GM12878 (cell line): ENCODE measurements around the gene PDE11A. TPM values are rescaled to one million over a fixed set of nuclear protein-coding genes. Genes with fewer than 3 reads are reported as not detected.

Experiments
- ATAC-seq: fragments of 200-7000 bp; cut with Tn5 transposase; 3 replicates; pipeline ENCODE4 v1.9.1; 2020; ENCODE audit warnings: mild to moderate bottlenecking, moderate library complexity
- BruUV-seq: library from RNA; stranded (reverse); fragments of 400-500 nt; replicated peaks from 2 replicates; lab custom pipeline; 2021; lab: Mats Ljungman, UMichigan
- CTCF ChIA-PET: fragments of 300-600 bp; sonication (Branson Sonifier 250); formaldehyde crosslinking; extraction: SDS; loops from one replicate; lab custom pipeline; 2021; ENCODE audit warnings: inconsistent platforms; lab: Yijun Ruan, JAX
- POLR2A ChIA-PET: fragments of 350-600 bp; formaldehyde crosslinking; extraction: SDS; loops from one replicate; lab custom pipeline; 2021; ENCODE audit warnings: inconsistent platforms; lab: Charles Lee
- RAD21 ChIA-PET: fragments of 300-600 bp; sonication (Branson Sonifier 250); formaldehyde crosslinking; loops from one replicate; lab custom pipeline; 2023; ENCODE audit warnings: antibody characterized with exemption; ENCODE audit not compliant: unreplicated experiment; lab: Charles Lee
- SMC1A ChIA-PET: fragments of 300-600 bp; sonication (Branson Sonifier 250); formaldehyde crosslinking; loops from one replicate; lab custom pipeline; 2023; ENCODE audit not compliant: unreplicated experiment, uncharacterized antibody; lab: Charles Lee
- DNase-seq: peaks from one replicate; pipeline ENCODE4 v3.0.0-alpha.2; 2011; ENCODE audit warnings: low read depth, low spot score
- FAIRE-seq: peaks from 3 replicates; lab custom pipeline; 2011; peaks lifted over from hg19 to GRCh38; lab: Jason Lieb, UNC
- H2AFZ ChIP-seq: 2 replicates; pipeline ENCODE4 v1.6.0; 2011; ENCODE audit warnings: low read depth, low read length, control low read depth; ENCODE audit not compliant: control insufficient read depth
- H3K27ac ChIP-seq: 2 replicates; pipeline ENCODE4 v1.5.1; 2011; ENCODE audit warnings: control low read depth; ENCODE audit not compliant: control insufficient read depth, insufficient read depth
- H3K27me3 ChIP-seq, 2 experiments: replicated peaks in 1 of 2; 2 replicates each; pipeline versions ENCODE4 v1.6.0 to v1.6.1; 2011; ENCODE audit warnings: low read length in 1 of 2; ENCODE audit not compliant: control insufficient read depth in 2 of 2, insufficient read depth in 2 of 2
- H3K36me3 ChIP-seq, 2 experiments: 2 replicates each; pipeline ENCODE4 v1.5.1; 2011; ENCODE audit warnings: low read length in 1 of 2; ENCODE audit not compliant: control insufficient read depth in 2 of 2, insufficient read depth in 2 of 2
- H3K4me1 ChIP-seq: 2 replicates; pipeline ENCODE4 v1.6.1; 2011; ENCODE audit warnings: mild to moderate bottlenecking, low read length, moderate library complexity, mixed read lengths; ENCODE audit not compliant: control insufficient read depth, insufficient read depth
- H3K4me2 ChIP-seq: 2 replicates; pipeline ENCODE4 v1.6.0; 2011; ENCODE audit warnings: control low read depth; ENCODE audit not compliant: control insufficient read depth, insufficient read depth
- H3K4me3 ChIP-seq: fragments of 200-600 bp; sonication (generic); 2 replicates; pipeline ENCODE4 v1.5.1; 2016
- H3K79me2 ChIP-seq: 2 replicates; pipeline ENCODE4 v1.6.0; 2011; ENCODE audit warnings: low read length; ENCODE audit not compliant: control insufficient read depth, insufficient read depth
- H3K9ac ChIP-seq: 2 replicates; pipeline ENCODE4 v1.8.0; 2011; ENCODE audit warnings: low read length, control low read depth, mixed read lengths; ENCODE audit not compliant: control insufficient read depth, insufficient read depth
- H3K9me3 ChIP-seq: replicated peaks from 3 replicates; pipeline ENCODE4 v1.5.1; 2011; ENCODE audit warnings: mild to moderate bottlenecking, low read length; ENCODE audit not compliant: control insufficient read depth, insufficient read depth
- H4K20me1 ChIP-seq: 2 replicates; pipeline ENCODE4 v1.6.0; 2011; ENCODE audit not compliant: control insufficient read depth, insufficient read depth
- DPF2 ChIP-seq: fragments of 450-650 bp; IDR thresholded peaks from 2 replicates; pipeline ENCODE4 v1.6.1; 2017; ENCODE audit warnings: mild to moderate bottlenecking
- E4F1 ChIP-seq: fragments of 450-650 bp; IDR thresholded peaks from 2 replicates; pipeline ENCODE4 v1.6.1; 2018; ENCODE audit warnings: borderline replicate concordance, mild to moderate bottlenecking; ENCODE audit not compliant: partially characterized antibody
- IKZF1 ChIP-seq: fragments of 450-650 bp; conservative IDR thresholded peaks from 2 replicates; pipeline ENCODE4 v1.6.1; 2017; ENCODE audit warnings: antibody characterized with exemption, mild to moderate bottlenecking
- IKZF2 ChIP-seq, 2 experiments: fragments of 450-650 bp; IDR thresholded peaks; 2 replicates each; pipeline ENCODE4 v1.6.1; 2017; ENCODE audit warnings: mild to moderate bottlenecking in 2 of 2, moderate library complexity in 2 of 2
- NR2F1 ChIP-seq: fragments of 450-650 bp; conservative IDR thresholded peaks from 2 replicates; pipeline ENCODE4 v1.6.1; 2017; ENCODE audit warnings: mild to moderate bottlenecking
- STAT3 ChIP-seq: IDR thresholded peaks from 2 replicates; pipeline ENCODE4 v1.6.1; 2011; ENCODE audit warnings: low read depth, low read length, improper control_type of control experiment
- USF1 ChIP-seq: IDR thresholded peaks from 2 replicates; pipeline ENCODE4 v1.6.1; 2011; ENCODE audit warnings: borderline replicate concordance, low read depth, mild to moderate bottlenecking, moderate library complexity, mixed read lengths, low read length; ENCODE audit not compliant: insufficient read depth; ENCODE audit errors: extremely low read length
- WGBS: methylation state at CpG from one replicate; pipeline ENCODE4 v1.1.6; 2016; ENCODE audit warnings: low lambda C conversion rate; ENCODE audit not compliant: insufficient replicate concordance, insufficient coverage; ENCODE audit errors: missing lambda C conversion rate; 5-methylcytosine and 5-hydroxymethylcytosine counted together
- in situ Hi-C: fragments of 300-500 bp; cut with MboI; formaldehyde crosslinking; loops from 9 replicates; pipeline ENCODE4 v1.14.3; 2018; ENCODE audit warnings: mixed read lengths
- intact Hi-C: fragments of 100-400 bp; cut with micrococcal nuclease; formaldehyde crosslinking; loops from one replicate; pipeline ENCODE4 v1.14.2; 2022; ENCODE audit not compliant: unreplicated experiment
- polyA plus RNA-seq, 11 experiments: library from polyadenylated mRNA; depleted of rRNA in 4 of 11; unstranded in 6 of 11; stranded (reverse) in 5 of 11; fragments of >200 nt; fragmentation: Nextera tagmentation in 4 of 11; fragmentation: Illumina TruSeq in 1 of 11; extraction: Ambion mirVana in 4 of 11; extraction: Trizol in 1 of 11; gene quantifications; 1 replicate in 1 of 11; 2 replicates in 10 of 11; pipeline versions ENCODE4 v1.2.1 to v1.2.3, GENCODE V29; 2011 to 2016; ENCODE audit warnings: inconsistent platforms in 2 of 11, missing spikeins in 2 of 11, low read depth in 1 of 11
- total RNA-seq, 4 experiments: library from RNA; depleted of rRNA in 3 of 4; stranded (reverse); fragments of >200 nt in 3 of 4; fragmentation: Illumina TruSeq in 1 of 4; extraction: Trizol in 1 of 4; gene quantifications; 2 replicates each; pipeline versions ENCODE4 v1.2.1 to v1.2.3, GENCODE V29; 2013 to 2021
- TF ChIP-seq, protein P1 (sequence below): fragments of 450-650 bp; IDR thresholded peaks from 2 replicates; pipeline ENCODE4 v1.6.1; 2017; ENCODE audit warnings: borderline replicate concordance

Gene PDE11A
- total and polyA plus RNA-seq, 10 of the 15 experiments (the other 5 are each of a cell fraction or from before 2014, with no cell fraction given), result 0.01 to 0.17 (median 0.06) TPM; not detected in 5

DNA sequence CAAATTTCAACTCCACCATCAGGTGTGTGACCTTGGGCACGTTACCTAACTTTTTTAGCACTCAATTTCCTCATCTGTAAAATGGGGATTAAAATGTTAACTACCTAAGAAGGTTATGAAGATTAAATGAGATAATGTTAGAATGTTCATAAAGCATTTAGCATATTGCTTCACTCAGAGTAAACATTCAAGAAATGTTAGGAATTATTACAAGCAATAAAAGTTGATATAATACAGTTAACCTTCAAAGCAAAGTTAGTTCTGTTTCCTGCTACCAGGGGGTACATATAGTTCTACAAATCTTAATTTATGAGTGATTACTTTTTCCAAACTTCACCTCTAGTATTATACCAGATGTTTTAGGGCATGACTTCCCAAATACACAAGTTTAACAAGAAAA lies 254.2 kb downstream of the PDE11A start:
- WGBS, result 0% methylated on average over 1 of the region's 1 CpG
- SMC1A ChIA-PET, result no interaction called here
- ATAC-seq, result no peak

More for the DNA sequence above, 254.2 kb downstream of the PDE11A start:
- no peak overlapping the region for H3K9ac ChIP-seq
- no peak for DNase-seq
- H3K27me3 ChIP-seq, result no peaks in the 10 kb centered on the region; a peak in 1 of 4 replicates
- no peaks in the 10 kb centered on the region for H3K79me2 ChIP-seq
- no peaks in the 10 kb centered on the region for H3K4me1 ChIP-seq
- no peaks in the 10 kb centered on the region for H3K36me3 ChIP-seq
- CTCF ChIA-PET, result no interaction called here
- in situ Hi-C loops (no loop called here), intact Hi-C loops (no loop called here)
- no peak for TF ChIP-seq DPF2
- TF ChIP-seq USF1, result no peak
- no peak for TF ChIP-seq STAT3
- no peak for TF ChIP-seq IKZF2 (IDR thresholded peaks at IDR 0.05)
- no peak for TF ChIP-seq IKZF1
- TF ChIP-seq E4F1, result no peak
- TF ChIP-seq, protein P1, sequence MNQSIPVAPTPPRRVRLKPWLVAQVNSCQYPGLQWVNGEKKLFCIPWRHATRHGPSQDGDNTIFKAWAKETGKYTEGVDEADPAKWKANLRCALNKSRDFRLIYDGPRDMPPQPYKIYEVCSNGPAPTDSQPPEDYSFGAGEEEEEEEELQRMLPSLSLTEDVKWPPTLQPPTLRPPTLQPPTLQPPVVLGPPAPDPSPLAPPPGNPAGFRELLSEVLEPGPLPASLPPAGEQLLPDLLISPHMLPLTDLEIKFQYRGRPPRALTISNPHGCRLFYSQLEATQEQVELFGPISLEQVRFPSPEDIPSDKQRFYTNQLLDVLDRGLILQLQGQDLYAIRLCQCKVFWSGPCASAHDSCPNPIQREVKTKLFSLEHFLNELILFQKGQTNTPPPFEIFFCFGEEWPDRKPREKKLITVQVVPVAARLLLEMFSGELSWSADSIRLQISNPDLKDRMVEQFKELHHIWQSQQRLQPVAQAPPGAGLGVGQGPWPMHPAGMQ, result no peak
- TF ChIP-seq NR2F1, result no peak
- no peak overlapping the region for H3K4me2 ChIP-seq
- H4K20me1 ChIP-seq, result no peaks in the 10 kb centered on the region
- POLR2A ChIA-PET, result no interaction called here
- H2AFZ ChIP-seq, result no peak overlapping the region
- RAD21 ChIA-PET, result no interaction called here
- FAIRE-seq, result no peak
- no peaks in the 10 kb centered on the region for H3K9me3 ChIP-seq
- H3K4me3 ChIP-seq, result no peak overlapping the region
- no peak overlapping the region for H3K27ac ChIP-seq
- BruUV-seq, result no TSS peak
